Activated naive CD4-positive, alpha-beta T cell treated with anti-CD3 and anti-CD28 coated beads, Interleukin-2, amount 50 U/mL, for 72 hours (primary cell): Measurements from ENCODE around the gene CGB7. TPM values are rescaled to one million over a fixed set of nuclear protein-coding genes. Genes with fewer than 3 reads are reported as not detected.
A peak's percentile ranks its signal among the peaks of the same experiment; 100 is the strongest.

Experiments used
- ATAC-seq, 2 donors: fragments of 150-1000 bp; cut with Tn5 transposase; 2 replicates each; pipeline ENCODE4 v1.10.0; 2021; ENCODE audit warnings: mild to moderate bottlenecking in 2 of 2, moderate library complexity in 2 of 2
- DNase-seq, 2 donors: peaks; one replicate each; pipeline ENCODE4 v3.0.0; 2021 to 2022; ENCODE audit warnings: low spot score in 2 of 2
- H3K27ac Mint-ChIP-seq, 2 donors: one replicate each; pipeline ENCODE4 v1.8.0; 2022; ENCODE audit warnings: mild to moderate bottlenecking in 2 of 2, mixed read lengths in 2 of 2
- H3K36me3 Mint-ChIP-seq, 2 donors: one replicate each; pipeline ENCODE4 v1.8.0; 2022; ENCODE audit warnings: mixed read lengths in 2 of 2
- H3K9me3 Mint-ChIP-seq, 2 donors: one replicate each; pipeline ENCODE4 v1.8.0; 2022; ENCODE audit warnings: mixed read lengths in 2 of 2
- total RNA-seq, 2 donors: library from RNA; stranded (reverse); gene quantifications; one replicate each; pipeline ENCODE4 v1.2.3, GENCODE V29; 2022

Gene CGB7
- total RNA-seq = not detected

DNA sequence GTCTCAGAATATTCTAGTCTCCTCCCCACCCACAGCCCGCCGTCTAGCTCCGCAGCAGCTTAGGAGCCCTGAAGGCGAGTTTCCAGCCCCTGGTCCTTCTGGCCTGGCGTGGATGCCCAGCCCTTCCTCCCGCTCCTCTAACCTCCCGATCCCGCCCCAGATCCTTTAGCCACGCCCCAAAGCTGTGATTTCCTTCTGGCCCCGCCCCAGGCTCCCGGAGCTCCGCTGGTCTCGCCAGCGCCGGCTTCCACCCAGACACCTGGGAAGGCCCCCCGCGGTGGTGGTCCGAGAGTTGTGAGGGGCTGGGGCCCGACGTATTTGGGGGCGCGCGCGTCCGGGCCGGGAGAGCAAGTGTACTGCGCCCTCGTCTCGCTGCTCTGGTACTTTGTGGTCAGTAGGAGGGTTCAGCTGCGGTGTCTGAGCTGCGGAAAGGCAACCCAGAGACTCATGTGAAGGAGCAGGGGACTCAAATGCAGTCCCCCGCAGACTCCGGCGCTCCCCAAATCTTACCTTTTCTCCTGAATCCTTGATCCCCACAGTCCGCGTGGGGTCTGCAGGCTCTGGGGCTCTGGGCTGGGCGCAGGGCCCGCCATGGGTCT is at the start of gene CGB7:
Gene CGB7 (minus strand): TSS at position 114 of the 599 bp plus-strand sequence. CDS start 2,374 bp downstream, outside the sequence.
- Mint-ChIP-seq H3K36me3 (no peaks in the 10 kb centered on the region), H3K27ac (no peak within 1 kb of the TSS), H3K9me3 (no peaks in the 10 kb centered on the region)
- peak in 1 of 2 donors; percentile 44 for DNase-seq
- peak; percentile 24 to 40 for ATAC-seq

DNA sequence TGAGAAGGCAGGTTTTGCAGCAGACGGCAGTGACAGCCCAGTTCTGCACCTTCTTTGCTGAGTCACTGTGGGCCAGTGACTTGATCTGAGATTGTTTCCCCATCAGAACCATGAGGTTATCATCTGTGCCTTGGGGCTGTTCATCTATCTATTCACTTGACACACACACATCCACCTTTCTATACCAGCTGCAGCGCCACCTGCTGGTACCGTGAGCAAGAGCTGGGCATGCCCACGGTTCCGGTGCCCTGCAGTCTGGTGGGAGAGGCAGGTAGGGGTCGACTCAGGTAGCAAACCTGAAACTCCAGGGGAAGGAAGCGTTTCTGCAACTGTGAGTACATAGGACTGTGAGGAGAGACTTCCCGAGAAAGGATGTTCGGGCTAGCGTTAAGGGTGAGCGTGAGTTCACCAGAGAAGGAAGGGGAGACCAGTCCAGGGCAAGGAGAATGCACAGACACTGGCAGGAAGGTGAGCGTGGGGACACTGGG is 49.1 kb upstream of the CGB7 start:
- H3K9me3 Mint-ChIP-seq = no peaks in the 10 kb centered on the region
- DNase-seq = peak in 1 of 2 donors; percentile 70
- peak; percentile 66 for ATAC-seq
- peak overlapping the region; percentile 33 to 78 for H3K27ac Mint-ChIP-seq
- H3K36me3 Mint-ChIP-seq = peaks cover 10 to 22% of the 10 kb centered on the region in 2 donors

DNA sequence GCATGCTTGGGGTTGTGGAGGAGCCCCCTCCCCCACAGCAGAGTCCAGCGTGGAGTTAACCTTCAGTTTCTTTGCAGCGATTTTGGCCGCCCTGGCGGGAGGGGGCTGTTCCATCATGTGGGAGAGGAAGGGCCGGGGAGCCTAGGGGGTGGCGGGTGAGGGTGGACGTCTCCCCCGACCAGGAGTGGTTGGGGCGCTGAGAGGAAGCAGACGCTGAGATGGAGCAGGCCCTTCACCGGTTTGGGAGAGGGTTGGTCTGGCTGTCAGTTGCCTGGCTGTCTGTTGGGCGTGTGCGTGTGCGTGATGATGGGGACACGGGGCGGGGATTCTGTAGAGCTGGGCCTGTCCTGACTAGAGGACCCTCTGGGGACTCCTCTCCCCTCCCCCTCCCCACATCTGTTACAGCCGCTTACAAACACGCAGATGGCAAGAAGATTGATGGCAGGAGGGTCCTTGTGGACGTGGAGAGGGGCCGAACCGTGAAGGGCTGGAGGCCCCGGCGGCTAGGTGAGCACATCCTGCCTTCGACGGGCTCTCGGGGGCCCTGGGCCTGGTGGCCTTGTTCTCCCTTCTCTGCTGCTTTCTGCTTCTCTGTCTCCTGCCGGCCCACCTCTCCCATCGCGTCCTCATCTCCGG is 46.8 kb upstream of the CGB7 start:
- peaks cover 16 to 35% of the 10 kb centered on the region in 2 donors for H3K36me3 Mint-ChIP-seq
- H3K27ac Mint-ChIP-seq = peak overlapping the region in 1 of 2 donors; percentile 94
- ATAC-seq (no peak), DNase-seq (no peak)
- no peaks in the 10 kb centered on the region for H3K9me3 Mint-ChIP-seq

DNA sequence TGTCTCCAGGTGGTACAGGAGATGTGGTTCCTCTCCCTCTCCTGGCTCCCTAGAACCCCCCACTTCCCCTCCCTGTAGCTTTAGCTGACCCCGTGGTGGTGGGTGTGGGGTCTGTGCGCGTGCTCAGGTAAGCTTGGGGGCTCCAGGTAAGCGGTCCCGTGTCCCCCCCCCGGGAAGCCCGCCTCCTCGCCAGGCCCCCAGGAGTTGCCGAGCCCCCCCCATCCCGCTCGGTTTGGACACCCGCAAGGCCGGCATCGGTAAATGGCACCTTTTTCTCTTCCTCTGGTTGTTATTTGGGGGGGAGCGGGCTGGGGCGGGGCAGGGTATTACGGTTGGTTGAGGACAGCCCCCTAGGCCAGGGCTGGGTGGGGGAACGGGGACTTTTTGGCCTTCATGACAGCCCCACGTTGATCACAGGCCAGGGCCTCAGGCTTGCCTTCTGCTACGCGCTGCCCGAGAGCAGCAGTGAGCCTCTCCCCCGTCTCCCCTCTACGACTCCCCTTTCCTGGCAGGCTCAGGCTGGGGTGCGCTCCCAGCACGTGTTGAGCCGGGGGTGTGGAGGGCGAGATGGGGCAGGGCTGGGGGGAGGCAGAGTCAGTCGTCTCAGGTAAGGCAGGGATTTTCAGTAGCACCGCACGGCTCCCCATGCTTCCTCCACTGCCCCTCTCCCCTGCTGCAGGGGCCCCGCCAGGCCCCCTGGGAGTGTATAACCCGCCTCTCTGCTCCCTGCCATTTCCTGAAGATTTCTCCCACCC is 46.0 kb upstream of the CGB7 start:
- peaks cover 16 to 34% of the 10 kb centered on the region in 2 donors for H3K36me3 Mint-ChIP-seq

DNA sequence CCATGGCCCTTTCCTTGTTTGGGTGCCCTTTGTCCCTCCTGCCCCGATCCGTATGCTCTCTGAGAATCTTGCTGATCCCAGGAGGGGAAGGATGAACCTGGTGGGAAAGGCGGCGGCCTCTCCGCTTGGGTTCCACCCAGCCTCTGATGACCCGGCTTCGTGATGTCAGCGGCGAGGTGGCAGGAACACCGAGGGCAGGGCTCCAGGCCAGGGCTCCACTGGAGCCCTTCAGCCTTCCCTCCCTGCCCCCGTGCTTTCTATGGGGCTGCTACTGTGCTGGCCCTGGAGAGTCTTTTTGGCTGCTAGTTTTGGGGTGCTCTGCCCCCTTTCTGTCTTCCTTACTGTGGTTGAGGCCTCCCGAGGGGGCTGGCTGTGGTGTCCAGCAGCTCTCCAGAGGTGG is 44.8 kb upstream of the CGB7 start:
- ATAC-seq (no peak), DNase-seq (no peak)
- Mint-ChIP-seq H3K27ac (peak overlapping the region in 1 of 2 donors; percentile 55), H3K9me3 (no peaks in the 10 kb centered on the region), H3K36me3 (peaks cover 15 to 31% of the 10 kb centered on the region in 2 donors)

More for the DNA sequence above, 46.0 kb upstream of the CGB7 start:
- DNase-seq = no peak
- Mint-ChIP-seq H3K27ac (no peak overlapping the region), H3K9me3 (no peaks in the 10 kb centered on the region)
- ATAC-seq = no peak

DNA sequence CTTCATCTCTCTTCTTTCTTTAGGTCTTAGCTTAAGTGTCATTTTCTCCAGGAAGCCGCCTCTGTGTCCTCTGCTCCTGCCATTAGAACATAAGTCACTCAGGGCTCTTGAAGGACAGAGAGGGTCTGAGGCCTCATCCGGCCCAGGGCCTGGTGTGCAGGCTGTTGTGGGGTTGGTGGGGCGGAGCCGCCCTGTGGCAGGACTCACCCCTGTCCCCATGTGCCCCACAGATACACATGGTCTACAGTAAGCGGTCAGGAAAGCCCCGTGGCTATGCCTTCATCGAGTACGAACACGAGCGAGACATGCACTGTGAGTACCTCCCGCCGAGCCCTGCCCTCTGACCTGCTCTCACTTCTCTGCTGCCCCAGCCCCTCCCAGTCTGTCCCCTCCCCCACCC is 43.6 kb upstream of the CGB7 start:
- ATAC-seq = no peak
- H3K36me3 Mint-ChIP-seq = peaks cover 6 to 22% of the 10 kb centered on the region in 2 donors
- no peak for DNase-seq
- no peaks in the 10 kb centered on the region for H3K9me3 Mint-ChIP-seq
- peak overlapping the region; percentile 35 to 84 for H3K27ac Mint-ChIP-seq

DNA sequence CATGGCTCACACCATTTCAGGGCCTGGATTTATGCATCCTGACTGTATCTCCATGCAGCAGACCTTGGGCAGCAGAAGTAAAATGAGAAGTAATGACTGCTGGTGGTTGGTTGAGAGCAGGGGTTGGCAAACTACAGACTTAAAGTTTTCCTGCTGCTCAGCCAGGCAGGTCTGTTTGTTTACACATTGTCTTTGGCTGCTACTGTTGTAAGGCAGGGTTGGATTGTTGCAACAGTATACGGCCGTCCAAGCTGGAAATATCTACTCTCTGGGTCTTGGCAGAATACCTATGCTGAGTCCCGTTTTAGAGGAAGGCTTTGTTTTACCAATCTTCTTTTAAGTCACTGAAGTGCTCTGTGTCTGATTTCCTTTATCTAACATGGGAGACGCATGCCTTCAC is 41.2 kb upstream of the CGB7 start:
- peak overlapping the region in 1 of 2 donors; percentile 29 for H3K27ac Mint-ChIP-seq
- no peak for DNase-seq
- H3K9me3 Mint-ChIP-seq = no peaks in the 10 kb centered on the region
- no peak for ATAC-seq
- H3K36me3 Mint-ChIP-seq = peaks cover 6 to 22% of the 10 kb centered on the region in 2 donors

DNA sequence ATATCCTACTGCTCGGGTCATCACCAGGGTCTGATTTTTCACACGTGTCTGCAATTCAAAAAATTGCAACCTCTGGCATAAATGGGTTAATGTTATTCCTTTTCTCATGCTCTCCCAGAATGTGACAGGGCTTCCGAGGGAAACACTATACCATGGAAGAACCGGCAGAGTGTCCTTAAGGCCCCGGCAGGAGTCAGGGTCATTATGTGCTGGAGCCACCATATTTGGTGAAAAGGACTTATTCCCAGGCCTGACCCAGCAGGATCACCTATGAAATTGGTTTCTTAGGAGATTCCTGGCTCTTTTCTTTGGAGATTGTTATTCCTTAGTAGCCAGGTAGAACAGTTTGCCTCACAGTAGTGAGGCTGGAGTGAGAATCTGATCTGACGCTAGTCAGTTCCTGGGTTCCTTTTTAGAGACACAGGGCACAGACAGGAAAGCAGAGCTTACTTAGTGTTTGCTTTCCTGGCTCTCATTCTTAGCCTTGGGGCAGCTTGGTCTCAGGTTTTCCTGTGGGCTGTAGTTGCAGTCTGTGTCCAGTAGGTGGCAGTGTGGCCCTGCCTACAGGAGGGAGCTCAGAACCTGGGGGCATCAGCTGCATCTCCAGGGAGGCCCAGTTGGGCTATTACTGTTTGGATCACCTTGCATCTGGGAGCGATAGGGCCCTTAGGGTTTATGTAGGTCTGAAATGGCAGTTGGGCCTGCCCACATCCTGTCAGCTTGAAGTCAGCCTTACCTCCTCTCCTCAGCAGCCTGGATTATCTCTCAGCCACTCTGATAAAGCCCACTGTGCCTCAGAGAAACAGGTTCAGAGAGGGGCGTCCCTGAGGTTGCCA is 40.1 kb upstream of the CGB7 start:
- ATAC-seq (peak; percentile 76 to 77), DNase-seq (peak; percentile 63 to 82)
- Mint-ChIP-seq H3K27ac (no peak overlapping the region), H3K9me3 (no peaks in the 10 kb centered on the region), H3K36me3 (peaks cover 6 to 22% of the 10 kb centered on the region in 2 donors)

DNA sequence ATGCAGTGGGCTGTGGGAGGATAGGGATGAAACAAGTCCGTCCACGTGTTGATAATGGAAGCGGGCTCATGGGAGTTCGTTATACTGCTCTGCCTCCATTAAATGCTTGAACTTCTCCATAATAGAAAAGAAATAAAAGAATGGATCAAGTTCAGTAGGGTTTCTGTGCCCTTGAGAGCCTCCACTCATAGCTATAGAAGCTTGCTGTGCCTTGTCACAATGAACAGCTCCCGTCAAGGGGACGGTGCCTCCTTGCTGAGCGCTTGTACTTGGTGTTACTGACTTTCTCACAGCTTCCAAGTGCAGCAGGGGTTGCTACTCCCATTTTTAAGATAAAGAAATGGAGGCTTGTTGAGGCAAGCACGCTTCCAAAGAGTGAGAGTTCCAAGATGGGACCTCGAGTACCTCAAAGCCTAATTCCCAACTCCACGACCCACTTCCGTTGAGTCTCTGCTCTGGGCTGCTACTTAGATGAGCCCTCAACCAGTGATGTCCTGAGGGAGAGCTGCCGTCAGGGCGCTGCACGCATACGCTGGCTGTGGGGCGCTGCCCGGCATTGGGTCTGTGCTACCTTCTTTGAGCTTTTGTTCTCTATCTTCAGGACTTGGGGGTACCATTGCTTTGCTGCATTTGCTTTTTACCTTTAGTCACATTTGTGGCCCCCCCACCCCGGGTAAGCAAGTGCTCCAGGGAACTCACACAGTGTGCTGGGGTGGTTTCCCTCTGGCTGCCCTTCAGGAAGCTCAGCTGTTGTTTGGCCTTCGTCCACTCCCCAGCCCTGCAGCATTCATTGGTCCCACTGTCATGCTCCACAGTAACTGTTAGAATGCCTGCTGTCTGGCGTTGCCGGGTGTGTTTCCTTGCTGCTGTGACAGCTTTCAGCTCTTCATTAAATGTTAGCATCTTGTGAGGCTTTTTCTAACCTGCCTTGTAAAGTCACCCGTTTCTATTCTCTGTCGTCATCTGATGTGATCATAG is 37.2 kb upstream of the CGB7 start:
- ATAC-seq = peak in 1 of 2 donors; percentile 16
- peak overlapping the region; percentile 65 to 85 for H3K27ac Mint-ChIP-seq
- no peak for DNase-seq
- no peaks in the 10 kb centered on the region for H3K9me3 Mint-ChIP-seq
- H3K36me3 Mint-ChIP-seq = peaks cover 17 to 31% of the 10 kb centered on the region in 2 donors

DNA sequence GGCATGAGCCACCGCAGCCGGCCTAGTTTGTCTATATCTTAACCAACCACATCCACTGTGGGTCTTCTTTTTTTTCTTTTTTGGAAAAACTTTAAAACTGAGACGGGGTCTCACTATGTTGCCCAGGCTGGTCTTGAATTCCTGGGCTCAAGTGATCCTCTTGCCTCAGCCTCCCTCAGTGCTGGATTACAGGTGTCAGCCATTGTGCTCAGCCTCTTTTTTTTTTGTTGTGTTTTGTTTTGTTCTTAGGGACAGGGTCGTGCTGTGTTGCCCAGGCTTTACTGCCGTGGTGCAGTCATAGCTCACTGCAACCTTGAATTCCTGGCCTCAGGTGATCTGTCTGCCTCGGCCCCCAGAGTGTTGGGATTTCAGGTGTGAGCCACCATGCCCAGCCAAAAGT is 35.1 kb upstream of the CGB7 start:
- DNase-seq (no peak), ATAC-seq (no peak)
- Mint-ChIP-seq H3K36me3 (peaks cover 17 to 23% of the 10 kb centered on the region in 2 donors), H3K27ac (peak overlapping the region in 1 of 2 donors; percentile 17), H3K9me3 (no peaks in the 10 kb centered on the region)

DNA sequence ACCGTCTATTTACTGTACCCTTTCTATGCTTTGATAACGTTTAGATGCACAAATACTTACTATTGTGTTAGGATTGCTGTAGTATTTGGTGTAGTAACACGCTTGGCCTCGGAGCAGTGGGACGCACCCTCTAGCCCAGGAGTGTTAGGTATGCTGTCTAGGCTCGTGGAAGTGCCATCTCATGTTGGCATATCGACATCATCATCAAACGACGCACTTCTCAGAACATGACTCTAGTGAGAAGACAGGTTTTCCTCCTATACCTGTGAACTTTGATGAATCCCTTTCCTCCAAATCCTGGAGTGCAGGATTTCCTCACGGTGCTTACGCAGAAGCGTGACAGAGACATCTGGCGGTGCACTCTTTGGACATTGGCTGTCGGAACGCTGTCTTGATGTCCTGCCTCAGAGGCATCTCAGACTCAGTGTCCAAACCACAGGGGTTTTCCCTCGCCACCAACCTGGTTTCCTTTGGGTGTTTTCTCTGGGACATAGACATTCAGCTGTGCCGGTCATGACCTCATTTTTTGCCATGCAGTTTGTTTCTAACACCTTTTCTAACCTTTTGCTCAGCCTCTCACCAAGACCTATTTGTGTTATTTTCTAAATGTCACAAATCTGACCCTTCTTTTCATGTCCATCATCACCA is 34.0 kb upstream of the CGB7 start:
- Mint-ChIP-seq H3K27ac (peak overlapping the region; percentile 29 to 63), H3K9me3 (no peaks in the 10 kb centered on the region), H3K36me3 (peaks cover 24 to 32% of the 10 kb centered on the region in 2 donors)
- ATAC-seq = peak in 1 of 2 donors; percentile 46
- DNase-seq = no peak

DNA sequence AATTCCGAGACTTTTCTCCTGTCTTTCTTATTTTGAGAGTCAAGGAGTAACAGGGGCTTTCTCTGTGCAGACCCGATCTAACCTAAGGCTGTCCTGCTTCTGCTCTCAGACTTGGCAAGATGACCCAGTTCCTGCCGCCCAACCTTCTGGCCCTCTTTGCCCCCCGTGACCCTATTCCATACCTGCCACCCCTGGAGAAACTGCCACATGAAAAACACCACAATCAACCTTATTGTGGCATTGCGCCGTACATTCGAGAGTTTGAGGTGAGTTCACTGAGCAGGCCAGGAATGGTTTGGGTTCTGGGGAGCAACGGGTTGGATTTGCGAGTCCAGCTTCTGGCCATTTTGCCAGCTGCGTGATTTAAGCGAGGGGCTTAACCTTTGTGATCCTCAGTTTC is 28.7 kb upstream of the CGB7 start:
- H3K36me3 Mint-ChIP-seq = peaks cover 31 to 32% of the 10 kb centered on the region in 2 donors
- no peak for ATAC-seq
- no peak for DNase-seq
- H3K27ac Mint-ChIP-seq = peak overlapping the region; percentile 94 to 100
- H3K9me3 Mint-ChIP-seq = no peaks in the 10 kb centered on the region

DNA sequence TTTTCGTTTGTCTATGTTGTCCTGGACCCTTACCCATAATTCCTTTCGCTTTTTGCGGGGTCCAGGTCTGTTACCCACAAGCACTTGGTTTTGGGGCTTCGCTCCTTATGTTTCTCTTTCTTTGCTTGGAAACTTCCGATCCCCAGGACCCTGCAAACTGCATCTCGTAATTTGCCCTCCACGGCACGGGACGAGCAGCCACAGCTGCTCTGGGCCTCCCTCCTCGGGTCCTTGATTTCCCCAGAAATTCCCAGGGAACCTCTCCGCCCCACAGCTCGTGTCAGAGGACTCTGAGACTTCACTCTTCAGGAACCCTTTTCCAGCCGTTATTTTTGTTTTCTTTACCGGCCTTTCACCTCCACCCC is 28.3 kb upstream of the CGB7 start:
- ATAC-seq = no peak
- Mint-ChIP-seq H3K36me3 (peaks cover 28 to 31% of the 10 kb centered on the region in 2 donors), H3K27ac (peak overlapping the region; percentile 94 to 100), H3K9me3 (no peaks in the 10 kb centered on the region)
- DNase-seq = no peak

DNA sequence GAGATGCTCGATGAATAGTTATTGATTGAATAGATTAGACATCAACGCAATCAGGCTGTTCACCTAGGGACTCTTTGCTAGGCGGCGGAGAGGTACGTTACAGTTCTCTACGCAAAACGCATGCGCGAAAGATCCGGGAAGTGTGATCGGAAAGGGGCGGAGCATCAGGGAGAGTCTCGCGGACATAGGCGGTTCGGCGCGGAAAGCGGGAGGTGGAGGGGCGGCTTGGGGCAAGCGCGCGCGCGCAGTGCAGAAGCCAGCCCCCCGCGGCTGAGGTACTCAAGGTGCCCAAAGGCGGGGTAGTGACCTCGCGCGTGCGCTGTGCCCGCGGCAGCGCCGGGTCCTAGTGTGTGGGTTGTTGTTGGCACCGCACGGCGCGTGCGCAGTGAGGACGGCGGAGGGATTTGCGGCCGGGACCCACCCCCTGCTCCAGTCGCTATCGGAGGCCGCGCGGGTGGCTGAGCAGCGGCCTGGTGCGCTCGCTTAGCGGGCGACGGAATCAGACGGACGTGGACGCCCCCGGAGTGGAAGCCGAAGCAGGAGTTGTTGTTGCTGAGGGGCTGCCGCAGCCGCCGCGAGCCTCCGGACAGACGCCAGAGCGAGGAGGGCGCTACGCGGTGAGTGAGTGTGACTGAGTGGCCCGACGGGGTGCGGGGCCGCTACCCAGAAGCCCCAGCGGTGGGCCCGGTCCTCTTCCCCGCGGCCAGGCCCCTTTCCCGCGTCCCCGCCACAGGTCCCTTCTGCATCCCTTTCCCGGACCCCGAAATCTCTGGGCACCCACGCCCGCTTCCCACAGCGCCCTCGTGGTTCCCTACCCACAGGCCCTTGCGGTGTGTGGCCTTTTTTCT is 27.7 kb upstream of the CGB7 start, which contains the start of gene SNRNP70:
Gene SNRNP70 (plus strand): TSS at position 432 of the 848 bp plus-strand sequence. CDS start 964 bp downstream, outside the sequence.
- peak; percentile 95 to 98 for ATAC-seq
- DNase-seq = peak; percentile 98 to 100
- Mint-ChIP-seq H3K9me3 (no peaks in the 10 kb centered on the region), H3K36me3 (peaks cover 22 to 25% of the 10 kb centered on the region in 2 donors), H3K27ac (peak within 1 kb of the TSS; percentile 94 to 100)
